ENCODE results near the gene TCF15.

DNA sequence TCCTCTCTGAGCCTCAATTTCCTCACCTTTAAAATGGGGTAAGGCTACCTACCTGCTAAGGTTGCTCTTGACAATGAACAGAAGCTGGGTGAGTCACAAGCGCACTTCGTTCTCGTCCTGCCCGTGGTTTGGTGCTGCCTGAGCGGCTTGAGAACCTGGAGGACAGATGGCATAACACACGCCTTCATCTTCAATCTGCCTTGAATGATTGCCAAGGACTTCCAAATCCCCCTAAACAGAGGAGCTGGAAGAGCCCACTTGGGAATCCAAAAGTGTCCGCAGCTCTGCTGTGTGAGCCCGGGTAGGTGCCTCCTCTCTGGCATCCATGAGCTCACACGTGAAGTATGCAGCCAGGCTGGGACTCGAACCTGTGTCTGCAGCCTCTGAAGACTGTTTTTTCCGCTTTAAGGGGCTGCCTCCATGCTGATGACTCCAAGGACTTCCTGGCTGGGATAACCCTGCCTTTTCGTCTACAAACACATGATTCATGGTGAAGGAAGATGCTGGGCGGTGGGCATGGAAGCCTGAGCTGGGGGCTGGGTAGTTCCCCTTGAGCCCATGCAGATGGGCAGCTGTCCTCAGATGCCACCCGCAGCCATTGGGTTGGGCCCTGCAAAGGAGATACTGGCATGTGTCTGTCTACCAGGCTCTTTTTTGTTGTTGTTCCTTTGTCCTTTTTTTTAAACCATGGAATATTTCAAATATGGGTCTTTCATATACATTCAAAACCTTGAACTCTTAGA, 41.3 kb downstream of the TCF15 start:
- TF ChIP-seq, protein P1, sequence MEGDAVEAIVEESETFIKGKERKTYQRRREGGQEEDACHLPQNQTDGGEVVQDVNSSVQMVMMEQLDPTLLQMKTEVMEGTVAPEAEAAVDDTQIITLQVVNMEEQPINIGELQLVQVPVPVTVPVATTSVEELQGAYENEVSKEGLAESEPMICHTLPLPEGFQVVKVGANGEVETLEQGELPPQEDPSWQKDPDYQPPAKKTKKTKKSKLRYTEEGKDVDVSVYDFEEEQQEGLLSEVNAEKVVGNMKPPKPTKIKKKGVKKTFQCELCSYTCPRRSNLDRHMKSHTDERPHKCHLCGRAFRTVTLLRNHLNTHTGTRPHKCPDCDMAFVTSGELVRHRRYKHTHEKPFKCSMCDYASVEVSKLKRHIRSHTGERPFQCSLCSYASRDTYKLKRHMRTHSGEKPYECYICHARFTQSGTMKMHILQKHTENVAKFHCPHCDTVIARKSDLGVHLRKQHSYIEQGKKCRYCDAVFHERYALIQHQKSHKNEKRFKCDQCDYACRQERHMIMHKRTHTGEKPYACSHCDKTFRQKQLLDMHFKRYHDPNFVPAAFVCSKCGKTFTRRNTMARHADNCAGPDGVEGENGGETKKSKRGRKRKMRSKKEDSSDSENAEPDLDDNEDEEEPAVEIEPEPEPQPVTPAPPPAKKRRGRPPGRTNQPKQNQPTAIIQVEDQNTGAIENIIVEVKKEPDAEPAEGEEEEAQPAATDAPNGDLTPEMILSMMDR (IDR thresholded peaks at IDR 0.05; ENCODE audit: insufficient read depth, low read length, poor library complexity, severe bottlenecking), result no peak
- no peak for TF ChIP-seq EZH2phosphoT487 (conservative IDR thresholded peaks at IDR 0.05; ENCODE audit: low read length)

Measured in SU-DHL-6 (cell line).